ENCODE data around the gene ILK. TPM values are rescaled to one million over a fixed set of nuclear protein-coding genes. Genes with fewer than 3 reads are reported as not detected.

ILK gene
- total RNA-seq, 4 donors from 2014 or later, result 139 to 148 (median 140) TPM

- no peak overlapping the region for H3K4me3 ChIP-seq
- peaks cover 0 to 69% (median 24%) of the 10 kb centered on the region in 4 donors for H3K4me1 ChIP-seq
- H3K27ac ChIP-seq, result no peak overlapping the region
- 85 to 87% methylated on average over 2 of the region's 2 CpGs for WGBS, 2 donors
- no peaks in the 10 kb centered on the region for H3K9me3 ChIP-seq
- H3K27me3 ChIP-seq, result no peaks in the 10 kb centered on the region
- DNase-seq (ENCODE audit: low spot score in 2 of 2), result peak in 1 of 2 donors; percentile 4
- H3K36me3 ChIP-seq, result peaks cover 4 to 63% (median 10%) of the 10 kb centered on the region in 3 donors
- TF ChIP-seq CTCF (IDR thresholded peaks at IDR 0.05) (no peak), EP300 (IDR thresholded peaks at IDR 0.05) (no peak), POLR2A (IDR thresholded peaks at IDR 0.05) (no peak)
Observed at GRCh38 chr11:6599881-6600390, 3.6 kb upstream of the ILK start.

GRCh38 chr11:6601041-6601461, 2.5 kb upstream of the ILK start:
- TF ChIP-seq EP300 (IDR thresholded peaks at IDR 0.05), result no peak
- TF ChIP-seq CTCF (IDR thresholded peaks at IDR 0.05), result no peak
- TF ChIP-seq POLR2A (IDR thresholded peaks at IDR 0.05), result no peak
- Histone ChIP-seq H3K27me3 (no peaks in the 10 kb centered on the region), H3K36me3 (peaks cover 4 to 54% (median 10%) of the 10 kb centered on the region in 3 donors), H3K27ac (no peak overlapping the region), H3K9me3 (no peaks in the 10 kb centered on the region), H3K4me3 (no peak overlapping the region), H3K4me1 (peaks cover 0 to 69% (median 31%) of the 10 kb centered on the region in 4 donors)
- DNase-seq (ENCODE audit: low spot score in 2 of 2), result no peak
- 95 to 96% methylated on average over 13 of the region's 13 CpGs for WGBS, 2 donors

GRCh38 chr11:6602096-6602940, 1.3 kb upstream of the ILK start:
- TF ChIP-seq CTCF (IDR thresholded peaks at IDR 0.05), result no peak
- TF ChIP-seq POLR2A (IDR thresholded peaks at IDR 0.05), result no peak
- TF ChIP-seq EP300 (IDR thresholded peaks at IDR 0.05), result no peak

GRCh38 chr11:6604081-6604626, 580 bp downstream of the ILK start:
- Histone ChIP-seq H3K9me3 (no peaks in the 10 kb centered on the region), H3K27me3 (no peaks in the 10 kb centered on the region), H3K27ac (peak overlapping the region; percentile 88 to 99 (median 96)), H3K4me3 (peak overlapping the region; percentile 71 to 92 (median 88)), H3K36me3 (peaks cover 8 to 40% (median 21%) of the 10 kb centered on the region in 3 donors), H3K4me1 (peaks cover 0 to 80% (median 44%) of the 10 kb centered on the region in 4 donors)
- TF ChIP-seq EP300 (IDR thresholded peaks at IDR 0.05) (peak in 1 of 2 donors; percentile 6), CTCF (IDR thresholded peaks at IDR 0.05) (peak in 2 of 5 experiments; percentile 13 to 27), POLR2A (IDR thresholded peaks at IDR 0.05) (no peak)
- peak; percentile 38 to 54 for DNase-seq (ENCODE audit: low spot score in 2 of 2)
- 0% methylated on average over 20 of the region's 20 CpGs for WGBS, 2 donors

More at GRCh38 chr11:6602096-6602940, 1.3 kb upstream of the ILK start:
- Histone ChIP-seq H3K27me3 (no peaks in the 10 kb centered on the region), H3K36me3 (peaks cover 4 to 42% (median 10%) of the 10 kb centered on the region in 3 donors), H3K4me1 (peaks cover 0 to 69% (median 37%) of the 10 kb centered on the region in 4 donors), H3K27ac (peak overlapping the region; percentile 88 to 99 (median 96)), H3K4me3 (peak overlapping the region; percentile 71 to 92 (median 88)), H3K9me3 (no peaks in the 10 kb centered on the region)
- peak in 1 of 2 donors; percentile 3 for DNase-seq (ENCODE audit: low spot score in 2 of 2)
- 49 to 61% methylated on average over 7 of the region's 7 CpGs for WGBS, 2 donors

Measured in tibial nerve (tissue), 4 donors.